SH-SY5Y (cell line): Measurements from ENCODE around the gene TCF12.

ENCODE experiments used
- GATA2 ChIP-seq: IDR thresholded peaks from 2 replicates; pipeline ENCODE4 v1.6.1; 2011; ENCODE audit warnings: mild to moderate bottlenecking, low read depth, low read length
- GATA3 ChIP-seq: IDR thresholded peaks from 2 replicates; pipeline ENCODE4 v1.6.1; 2011; ENCODE audit warnings: low read depth, mild to moderate bottlenecking, low read length, moderate library complexity

GRCh38 chr15:57306944-57307411 lies 388.5 kb downstream of the TCF12 start:
- TF ChIP-seq GATA2 (no peak), GATA3 (no peak)
